Esophagus squamous epithelium (tissue), 5 donors: ENCODE data around the gene LARP4. TPM values are rescaled to one million over a fixed set of nuclear protein-coding genes. Genes with fewer than 3 reads are reported as not detected.

Experiments used
- DNase-seq: peaks from one replicate; lab custom pipeline; 2025; lab: John Stamatoyannopoulos, UW
- H3K27ac ChIP-seq, 4 donors: fragments of 200-600 bp; sonication (generic); one replicate each; pipeline ENCODE4 v1.5.1; 2016 to 2019; ENCODE audit warnings: mild to moderate bottlenecking in 1 of 4
- H3K27me3 ChIP-seq, 4 donors: fragments of 200-600 bp; sonication (generic); 1 replicate in 3 of 4; 2 replicates in 1 of 4; pipeline versions ENCODE4 v1.5.1 to v1.6.0; 2017 to 2021; ENCODE audit warnings: antibody characterized with exemption in 1 of 4
- H3K36me3 ChIP-seq, 3 donors: fragments of 200-600 bp; sonication (generic); one replicate each; pipeline ENCODE4 v1.5.1; 2016 to 2019
- H3K4me1 ChIP-seq, 3 donors: fragments of 200-600 bp; sonication (generic); one replicate each; pipeline ENCODE4 v1.5.1; 2017 to 2019
- H3K4me3 ChIP-seq, 4 donors: fragments of 200-600 bp; sonication (generic); 1 replicate in 3 of 4; 2 replicates in 1 of 4; pipeline ENCODE4 v1.5.1; 2016 to 2019; ENCODE audit warnings: mild to moderate bottlenecking in 2 of 4, moderate library complexity in 1 of 4
- H3K9me3 ChIP-seq, 3 donors: fragments of 200-600 bp; sonication (generic); one replicate each; pipeline ENCODE4 v1.5.1; 2016 to 2019
- POLR2A ChIP-seq, 4 donors: fragments of 450-650 bp; IDR thresholded peaks; one replicate each; pipeline ENCODE4 v1.6.1; 2017; ENCODE audit warnings: antibody characterized with exemption in 4 of 4, mild to moderate bottlenecking in 4 of 4, moderate library complexity in 3 of 4
- WGBS, 2 donors: methylation state at CpG; one replicate each; pipeline ENCODE4 v1.1.5; 2018; 5-methylcytosine and 5-hydroxymethylcytosine counted together
- intact Hi-C: fragments of 100-400 bp; cut with DNase I; formaldehyde crosslinking; loops from one replicate; pipeline ENCODE4 v1.15.0; 2022
- total RNA-seq, 4 donors: library from RNA; depleted of rRNA; stranded (reverse); fragments of >200 nt; gene quantifications; one replicate each; pipeline ENCODE4 v1.1.0, GENCODE V29; 2016
- TF ChIP-seq, protein P1 (sequence below), 6 experiments: fragments of 450-650 bp in 4 of 6; fragments of 200-600 bp in 2 of 6; sonication (generic) in 2 of 6; IDR thresholded peaks; one replicate each; pipeline ENCODE4 v1.5.1; 2016 to 2019; ENCODE audit warnings: antibody characterized with exemption in 6 of 6, mild to moderate bottlenecking in 4 of 6, moderate library complexity in 4 of 6
- donor health status: DM: yes; HTN: yes; CAD: no.

Gene LARP4
- total RNA-seq, 4 donors from 2014 or later, result 22.7 to 36.0 (median 29.6) TPM

DNA sequence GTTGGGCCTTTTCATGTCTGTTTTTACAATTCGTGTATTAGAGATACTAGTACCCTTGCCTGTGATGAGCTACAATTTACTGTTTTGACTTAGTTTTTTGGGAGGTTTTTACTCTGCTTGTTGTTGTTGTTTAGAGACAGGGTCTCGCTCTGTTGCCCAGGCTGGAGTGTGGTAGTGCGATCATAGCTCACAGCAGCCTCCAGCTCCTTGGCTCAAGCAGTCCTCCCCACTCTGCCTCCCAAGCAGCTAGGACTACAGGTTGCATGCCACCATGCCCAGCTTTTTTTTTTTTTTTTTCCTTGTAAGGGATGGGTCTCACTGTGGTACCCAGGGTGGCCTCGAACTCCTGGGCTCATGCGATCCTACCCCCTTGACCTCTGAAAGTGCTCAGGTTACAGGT lies 52.1 kb downstream of the LARP4 start:
- TF ChIP-seq, protein P1, sequence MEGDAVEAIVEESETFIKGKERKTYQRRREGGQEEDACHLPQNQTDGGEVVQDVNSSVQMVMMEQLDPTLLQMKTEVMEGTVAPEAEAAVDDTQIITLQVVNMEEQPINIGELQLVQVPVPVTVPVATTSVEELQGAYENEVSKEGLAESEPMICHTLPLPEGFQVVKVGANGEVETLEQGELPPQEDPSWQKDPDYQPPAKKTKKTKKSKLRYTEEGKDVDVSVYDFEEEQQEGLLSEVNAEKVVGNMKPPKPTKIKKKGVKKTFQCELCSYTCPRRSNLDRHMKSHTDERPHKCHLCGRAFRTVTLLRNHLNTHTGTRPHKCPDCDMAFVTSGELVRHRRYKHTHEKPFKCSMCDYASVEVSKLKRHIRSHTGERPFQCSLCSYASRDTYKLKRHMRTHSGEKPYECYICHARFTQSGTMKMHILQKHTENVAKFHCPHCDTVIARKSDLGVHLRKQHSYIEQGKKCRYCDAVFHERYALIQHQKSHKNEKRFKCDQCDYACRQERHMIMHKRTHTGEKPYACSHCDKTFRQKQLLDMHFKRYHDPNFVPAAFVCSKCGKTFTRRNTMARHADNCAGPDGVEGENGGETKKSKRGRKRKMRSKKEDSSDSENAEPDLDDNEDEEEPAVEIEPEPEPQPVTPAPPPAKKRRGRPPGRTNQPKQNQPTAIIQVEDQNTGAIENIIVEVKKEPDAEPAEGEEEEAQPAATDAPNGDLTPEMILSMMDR (IDR thresholded peaks at IDR 0.05), result no peak
- no peak for TF ChIP-seq POLR2A (IDR thresholded peaks at IDR 0.05)
- no peak for DNase-seq
- Histone ChIP-seq H3K4me1 (no peaks in the 10 kb centered on the region), H3K27me3 (no peaks in the 10 kb centered on the region), H3K36me3 (peaks cover 0 to 88% (median 7%) of the 10 kb centered on the region in 3 donors), H3K9me3 (no peaks in the 10 kb centered on the region), H3K27ac (no peak overlapping the region), H3K4me3 (no peak overlapping the region)
- 97 to 98% methylated on average over 5 of the region's 5 CpGs for WGBS, 2 donors
- intact Hi-C loops, result no loop called here

DNA sequence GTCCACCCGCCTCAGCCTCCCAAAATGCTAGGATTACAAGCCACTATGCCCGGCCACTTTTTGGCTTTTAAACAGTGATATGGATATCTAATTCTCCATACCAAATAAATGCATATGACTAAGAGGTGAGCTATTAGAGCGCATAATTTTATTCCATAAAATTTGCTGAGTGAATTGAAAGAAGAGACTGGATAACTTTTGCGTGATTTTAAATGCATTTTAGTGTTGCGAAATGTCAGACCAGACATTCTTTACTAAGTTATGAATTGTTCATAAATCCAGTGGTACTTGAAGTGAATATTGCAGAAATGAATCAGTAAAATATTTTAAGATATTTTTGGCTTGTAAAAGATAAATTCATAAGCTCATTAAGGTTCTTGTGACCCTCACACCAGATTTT lies 53.2 kb downstream of the LARP4 start:
- Histone ChIP-seq H3K9me3 (no peaks in the 10 kb centered on the region), H3K4me3 (no peak overlapping the region), H3K36me3 (peaks cover 0 to 83% (median 7%) of the 10 kb centered on the region in 3 donors), H3K27me3 (no peaks in the 10 kb centered on the region), H3K4me1 (peaks cover 0 to under 1% (median 0%) of the 10 kb centered on the region in 3 donors), H3K27ac (no peak overlapping the region)
- TF ChIP-seq, protein P1 (IDR thresholded peaks at IDR 0.05), result no peak
- no peak for TF ChIP-seq POLR2A (IDR thresholded peaks at IDR 0.05)
- intact Hi-C loops, result no loop called here
- no peak for DNase-seq
- WGBS, 2 donors, result 96 to 97% methylated on average over 5 of the region's 5 CpGs

DNA sequence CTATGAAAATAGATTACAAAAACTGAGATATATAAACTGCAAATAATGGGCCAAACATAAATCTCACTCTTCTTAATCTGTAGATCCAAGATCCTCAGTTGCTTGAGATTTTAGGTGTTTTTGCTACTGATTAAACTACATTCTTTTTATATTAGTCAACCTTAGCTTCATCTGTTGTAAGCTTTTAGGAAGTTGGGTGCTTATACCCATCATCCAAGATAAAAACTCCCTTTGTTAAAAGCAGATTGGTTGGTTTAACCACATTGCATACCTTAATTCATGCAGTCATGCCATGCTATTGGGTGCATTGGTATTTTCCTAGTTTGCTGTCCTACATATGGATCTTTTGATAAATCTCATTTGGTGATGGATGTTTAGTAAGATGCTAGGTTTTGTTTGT lies 57.9 kb downstream of the LARP4 start:
- no peak for TF ChIP-seq POLR2A (IDR thresholded peaks at IDR 0.05)
- intact Hi-C loops, result no loop called here
- Histone ChIP-seq H3K36me3 (peaks cover 0 to 95% (median 13%) of the 10 kb centered on the region in 3 donors), H3K9me3 (no peaks in the 10 kb centered on the region), H3K27ac (no peak overlapping the region), H3K27me3 (no peaks in the 10 kb centered on the region), H3K4me1 (peaks cover 0 to 5% (median 0%) of the 10 kb centered on the region in 3 donors), H3K4me3 (no peak overlapping the region)
- no peak for DNase-seq

DNA sequence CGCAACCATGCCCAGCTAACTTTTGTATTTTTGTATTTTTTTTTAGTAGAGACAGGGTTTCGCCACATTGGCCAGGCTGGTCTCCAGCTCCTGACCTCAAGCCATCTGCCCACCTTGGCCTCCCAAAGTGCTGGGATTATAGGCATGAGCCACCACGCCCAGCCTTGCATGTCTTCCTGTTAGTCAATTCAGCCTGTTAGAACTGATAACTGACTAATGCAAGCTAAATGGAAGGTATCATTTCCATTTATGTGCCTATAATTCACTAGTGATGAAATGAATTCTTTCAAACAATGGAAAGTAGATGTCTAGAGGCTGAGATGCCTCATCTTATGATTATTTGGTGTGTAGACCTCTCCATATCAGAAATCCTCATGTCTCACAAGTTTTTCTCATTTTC lies 66.8 kb downstream of the LARP4 start:
- no peak for TF ChIP-seq POLR2A (IDR thresholded peaks at IDR 0.05)
- no peak for DNase-seq
- 92 to 96% methylated on average over 3 of the region's 3 CpGs for WGBS, 2 donors
- no peaks in the 10 kb centered on the region for H3K9me3 ChIP-seq
- H3K27me3 ChIP-seq, result no peaks in the 10 kb centered on the region
- no peak overlapping the region for H3K27ac ChIP-seq
- peaks cover 9 to 99% (median 29%) of the 10 kb centered on the region in 3 donors for H3K36me3 ChIP-seq
- no peaks in the 10 kb centered on the region for H3K4me1 ChIP-seq
- intact Hi-C loops, result no loop called here
- H3K4me3 ChIP-seq, result no peak overlapping the region

- intact Hi-C loops, result no loop called here
- DNase-seq, result no peak
- Histone ChIP-seq H3K4me1 (no peaks in the 10 kb centered on the region), H3K9me3 (no peaks in the 10 kb centered on the region), H3K36me3 (peaks cover 0 to 66% (median 28%) of the 10 kb centered on the region in 3 donors), H3K27ac (no peak overlapping the region), H3K4me3 (no peak overlapping the region), H3K27me3 (no peaks in the 10 kb centered on the region)
- TF ChIP-seq POLR2A (IDR thresholded peaks at IDR 0.05), result no peak
- TF ChIP-seq, protein P1 (IDR thresholded peaks at IDR 0.05), result no peak
- 55 to 75% methylated on average over 1 of the region's 1 CpG for WGBS, 2 donors
Measured at GRCh38 chr12:50477241-50477832, 76.7 kb downstream of the LARP4 start.

GRCh38 chr12:50482571-50482970 lies 81.9 kb downstream of the LARP4 start:
- Histone ChIP-seq H3K36me3 (peaks cover 0 to 13% (median 0%) of the 10 kb centered on the region in 3 donors), H3K27me3 (no peaks in the 10 kb centered on the region), H3K4me1 (no peaks in the 10 kb centered on the region), H3K4me3 (no peak overlapping the region), H3K9me3 (no peaks in the 10 kb centered on the region), H3K27ac (no peak overlapping the region)
- intact Hi-C loops, result no loop called here
- no peak for TF ChIP-seq POLR2A (IDR thresholded peaks at IDR 0.05)
- TF ChIP-seq, protein P1 (IDR thresholded peaks at IDR 0.05), result no peak
- WGBS, 2 donors, result 70 to 74% methylated on average over 4 of the region's 4 CpGs
- DNase-seq, result no peak
